Karpas-422 (cell line): Measurements from ENCODE around the gene PPP1R15A. TPM values are rescaled to one million over a fixed set of nuclear protein-coding genes. Genes with fewer than 3 reads are reported as not detected.
"Not testable (repeated sequence)": the region's sequence is repeated elsewhere in the genome, so short reads cannot be mapped to it uniquely, and the experiment has no call there.

Experiments used
- DNase-seq: peaks from one replicate; pipeline ENCODE4 v3.0.0-alpha.2; 2015
- H2AFZ ChIP-seq: fragments of 200-600 bp; sonication (generic); 2 replicates; pipeline ENCODE4 v1.6.1; 2014; ENCODE audit warnings: antibody characterized with exemption, low read length, mixed read lengths
- H3K27ac ChIP-seq: fragments of 200-600 bp; sonication (generic); 2 replicates; pipeline ENCODE4 v1.5.1; 2014; ENCODE audit warnings: mild to moderate bottlenecking, low read length, moderate library complexity
- H3K27me3 ChIP-seq: fragments of 200-600 bp; sonication (generic); 2 replicates; pipeline ENCODE4 v1.6.1; 2014; ENCODE audit warnings: low read length, mixed read lengths
- H3K36me3 ChIP-seq: fragments of 200-600 bp; sonication (generic); 2 replicates; pipeline ENCODE4 v1.6.1; 2014; ENCODE audit warnings: low read length, mixed read lengths; ENCODE audit not compliant: insufficient read depth
- H3K4me1 ChIP-seq: fragments of 200-600 bp; sonication (generic); 2 replicates; pipeline ENCODE4 v1.6.1; 2014; ENCODE audit warnings: mild to moderate bottlenecking, low read length, mixed read lengths
- H3K4me2 ChIP-seq: fragments of 200-600 bp; sonication (generic); 2 replicates; pipeline ENCODE4 v1.6.1; 2014; ENCODE audit warnings: low read length, low read depth, mild to moderate bottlenecking; ENCODE audit not compliant: poor library complexity, severe bottlenecking
- H3K4me3 ChIP-seq: fragments of 200-600 bp; sonication (generic); 2 replicates; pipeline ENCODE4 v1.5.1; 2014; ENCODE audit warnings: mild to moderate bottlenecking, antibody characterized with exemption, low read length, mixed read lengths
- H3K79me2 ChIP-seq: fragments of 200-600 bp; sonication (generic); 2 replicates; pipeline ENCODE4 v1.6.1; 2014; ENCODE audit warnings: mild to moderate bottlenecking, low read length, mixed read lengths
- H3K9ac ChIP-seq: fragments of 200-600 bp; sonication (generic); 2 replicates; pipeline ENCODE4 v1.6.0; 2014; ENCODE audit warnings: low read length
- H3K9me2 ChIP-seq: fragments of 200-600 bp; sonication (generic), shearing (Covaris generic); replicated peaks from 2 replicates; pipeline ENCODE4 v1.6.0; 2014; ENCODE audit warnings: mild to moderate bottlenecking, low read length, moderate library complexity; ENCODE audit not compliant: insufficient read depth
- H3K9me3 ChIP-seq: fragments of 300-700, 200-600 bp; sonication (generic); 2 replicates; pipeline ENCODE4 v1.6.1; 2014; ENCODE audit warnings: low read length, mixed read lengths
- H4K20me1 ChIP-seq: fragments of 200-600 bp; sonication (generic); 2 replicates; pipeline ENCODE4 v1.6.1; 2014; ENCODE audit warnings: mild to moderate bottlenecking, antibody characterized with exemption, low read length, low read depth; ENCODE audit not compliant: insufficient read depth
- total RNA-seq: library from RNA; depleted of rRNA; stranded (reverse); fragments of >200 nt; shearing (Covaris generic); gene quantifications from 2 replicates; pipeline ENCODE4 v1.2.3, GENCODE V29; 2014; ENCODE audit warnings: low replicate concordance

The PPP1R15A gene
- total RNA-seq, 1 experiment from 2014 or later, result 22.6 TPM

GRCh38 chr19:48896191-48896720 lies 24.0 kb downstream of the PPP1R15A start:
- Histone ChIP-seq H2AFZ (no peak overlapping the region), H3K9ac (no peak overlapping the region), H3K36me3 (no peaks in the 10 kb centered on the region), H3K27me3 (no peaks in the 10 kb centered on the region), H3K4me2 (no peak overlapping the region), H3K9me2 (no peaks in the 10 kb centered on the region), H3K4me1 (peaks cover 19% of the 10 kb centered on the region), H3K9me3 (no peaks in the 10 kb centered on the region), H4K20me1 (no peaks in the 10 kb centered on the region), H3K27ac (no peak overlapping the region), H3K79me2 (peaks cover 8% of the 10 kb centered on the region; the same call in 1 of the 2 replicates), H3K4me3 (no peak overlapping the region)
- DNase-seq, result peak; percentile 69

GRCh38 chr19:48897181-48897580 lies 25.0 kb downstream of the PPP1R15A start:
- H3K9ac ChIP-seq, result no peak overlapping the region
- H4K20me1 ChIP-seq, result no peaks in the 10 kb centered on the region
- no peaks in the 10 kb centered on the region for H3K27me3 ChIP-seq
- H3K9me3 ChIP-seq, result no peaks in the 10 kb centered on the region
- H3K79me2 ChIP-seq, result peaks cover 12% of the 10 kb centered on the region; the same call in 1 of the 2 replicates
- peaks cover 13% of the 10 kb centered on the region for H3K4me1 ChIP-seq
- H3K4me3 ChIP-seq, result no peak overlapping the region
- no peaks in the 10 kb centered on the region for H3K9me2 ChIP-seq
- H3K4me2 ChIP-seq, result no peak overlapping the region
- no peak overlapping the region for H3K27ac ChIP-seq
- H3K36me3 ChIP-seq, result no peaks in the 10 kb centered on the region
- H2AFZ ChIP-seq, result no peak overlapping the region
- DNase-seq, result no peak

- not testable (repeated sequence) for H3K4me2 ChIP-seq, H2AFZ ChIP-seq, H3K27ac ChIP-seq, H4K20me1 ChIP-seq, DNase-seq, H3K4me3 ChIP-seq, H3K27me3 ChIP-seq, H3K9ac ChIP-seq, H3K9me3 ChIP-seq, H3K9me2 ChIP-seq, H3K36me3 ChIP-seq
- peaks cover 13% of the 10 kb centered on the region for H3K4me1 ChIP-seq
- H3K79me2 ChIP-seq, result peaks cover 12% of the 10 kb centered on the region; the same call in 1 of the 2 replicates
Observed at GRCh38 chr19:48899386-48899749, 27.1 kb downstream of the PPP1R15A start.

DNA sequence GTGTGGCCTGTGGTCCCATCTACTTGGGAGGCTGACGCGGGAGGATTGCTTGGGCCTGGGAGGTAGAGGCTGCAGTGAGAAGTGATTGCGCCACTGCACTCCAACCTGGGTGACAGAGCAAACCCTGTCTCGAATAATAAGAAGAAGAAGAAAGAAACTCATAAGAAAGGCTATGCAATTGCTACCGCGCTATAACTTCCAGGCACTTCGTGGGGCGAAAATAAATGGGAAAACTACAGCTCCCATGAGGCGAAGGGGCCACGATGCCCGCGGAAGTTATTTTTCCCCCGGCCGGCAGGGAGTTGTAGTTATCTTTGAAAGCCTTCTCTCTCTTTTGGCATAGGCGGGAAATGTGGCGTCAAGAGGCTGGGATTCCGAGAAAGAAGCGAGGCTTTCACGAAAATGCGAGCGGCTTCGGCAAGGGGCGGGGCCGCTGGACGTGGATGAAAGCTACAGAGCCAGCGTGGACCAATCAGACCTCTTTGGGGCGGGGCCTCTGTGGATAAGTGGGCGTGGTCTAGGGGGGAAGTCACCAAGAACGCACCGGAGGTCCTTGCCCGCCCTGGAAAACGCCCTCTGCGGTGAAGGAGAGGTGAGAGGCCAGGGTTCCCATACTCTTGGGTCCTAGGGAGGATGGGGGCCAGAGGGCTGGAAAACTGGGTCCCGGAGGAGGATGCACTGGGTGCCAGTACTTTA lies 27.7 kb downstream of the PPP1R15A start, which contains the start of gene NUCB1:
Gene NUCB1, plus strand, starts transcription at position 532 of the 696 bp plus-strand sequence. CDS start 485 bp downstream, outside the sequence.
- Histone ChIP-seq H2AFZ (peak within 1 kb of the TSS; percentile 58), H3K9me3 (no peaks in the 10 kb centered on the region), H3K9ac (peak within 1 kb of the TSS; percentile 83), H3K79me2 (peaks cover 12% of the 10 kb centered on the region; the same call in 1 of the 2 replicates), H4K20me1 (no peaks in the 10 kb centered on the region), H3K36me3 (peaks cover 2% of the 10 kb centered on the region; the same call in 1 of the 2 replicates), H3K9me2 (no peaks in the 10 kb centered on the region), H3K4me1 (peaks cover 13% of the 10 kb centered on the region), H3K4me2 (peak within 1 kb of the TSS; percentile 78), H3K27me3 (no peaks in the 10 kb centered on the region), H3K27ac (no peak within 1 kb of the TSS), H3K4me3 (peak within 1 kb of the TSS; percentile 81)
- DNase-seq, result peak; percentile 100

GRCh38 chr19:48900477-48901406 lies 28.5 kb downstream of the PPP1R15A start:
- H3K9me3 ChIP-seq, result no peaks in the 10 kb centered on the region
- H3K4me1 ChIP-seq, result peaks cover 13% of the 10 kb centered on the region
- peak overlapping the region; percentile 81 for H3K4me3 ChIP-seq
- H3K4me2 ChIP-seq, result peak overlapping the region; percentile 78
- H3K9ac ChIP-seq, result peak overlapping the region; percentile 83
- H3K79me2 ChIP-seq, result peaks cover 12% of the 10 kb centered on the region; the same call in 1 of the 2 replicates
- H3K27ac ChIP-seq, result no peak overlapping the region
- H4K20me1 ChIP-seq, result no peaks in the 10 kb centered on the region
- peak; percentile 64 for DNase-seq
- H3K27me3 ChIP-seq, result no peaks in the 10 kb centered on the region
- H3K9me2 ChIP-seq, result no peaks in the 10 kb centered on the region
- H2AFZ ChIP-seq, result no peak overlapping the region
- peaks cover 5% of the 10 kb centered on the region; the same call in 1 of the 2 replicates for H3K36me3 ChIP-seq

GRCh38 chr19:48902291-48902690 lies 30.1 kb downstream of the PPP1R15A start:
- H3K27me3 ChIP-seq, DNase-seq, H2AFZ ChIP-seq, H3K9me2 ChIP-seq, H3K9ac ChIP-seq, H3K4me2 ChIP-seq, H3K4me3 ChIP-seq, H3K36me3 ChIP-seq, H3K27ac ChIP-seq, H4K20me1 ChIP-seq, H3K9me3 ChIP-seq: not testable (repeated sequence)
- H3K4me1 ChIP-seq, result peaks cover 13% of the 10 kb centered on the region
- H3K79me2 ChIP-seq, result peaks cover 12% of the 10 kb centered on the region; the same call in 1 of the 2 replicates

- H4K20me1 ChIP-seq, H3K36me3 ChIP-seq, H3K9me2 ChIP-seq, DNase-seq, H3K9me3 ChIP-seq, H2AFZ ChIP-seq, H3K4me3 ChIP-seq, H3K27ac ChIP-seq, H3K27me3 ChIP-seq, H3K4me2 ChIP-seq, H3K9ac ChIP-seq: not testable (repeated sequence)
- Histone ChIP-seq H3K4me1 (peaks cover 13% of the 10 kb centered on the region), H3K79me2 (peaks cover 12% of the 10 kb centered on the region; the same call in 1 of the 2 replicates)
Observed at GRCh38 chr19:48903788-48904187, 31.6 kb downstream of the PPP1R15A start.

DNA sequence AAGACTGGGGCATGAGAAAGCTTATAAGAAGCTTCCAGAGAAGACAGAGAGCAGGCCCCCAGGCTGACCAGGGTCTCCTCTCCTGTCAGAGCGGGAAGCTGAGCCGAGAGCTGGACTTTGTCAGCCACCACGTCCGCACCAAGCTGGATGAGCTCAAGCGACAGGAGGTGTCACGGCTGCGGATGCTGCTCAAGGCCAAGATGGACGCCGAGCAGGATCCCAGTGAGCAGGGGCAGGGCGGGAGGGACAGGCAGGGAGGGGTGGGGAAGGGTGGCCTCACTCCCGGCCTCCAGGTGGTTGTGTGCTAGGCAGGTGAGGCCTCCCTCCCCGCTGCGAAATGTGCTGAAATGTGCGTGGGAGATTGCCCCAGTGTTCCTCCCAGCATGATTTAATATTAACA lies 33.4 kb downstream of the PPP1R15A start:
- no peak overlapping the region for H3K4me3 ChIP-seq
- peaks cover 12% of the 10 kb centered on the region for H3K4me1 ChIP-seq
- no peak overlapping the region for H2AFZ ChIP-seq
- H3K9ac ChIP-seq, result no peak overlapping the region
- peaks cover 8% of the 10 kb centered on the region; the same call in 1 of the 2 replicates for H3K79me2 ChIP-seq
- no peaks in the 10 kb centered on the region for H3K9me2 ChIP-seq
- no peak overlapping the region for H3K4me2 ChIP-seq
- no peak overlapping the region for H3K27ac ChIP-seq
- no peaks in the 10 kb centered on the region for H4K20me1 ChIP-seq
- H3K27me3 ChIP-seq, result no peaks in the 10 kb centered on the region
- peaks cover 7% of the 10 kb centered on the region; the same call in 1 of the 2 replicates for H3K36me3 ChIP-seq
- no peaks in the 10 kb centered on the region for H3K9me3 ChIP-seq
- no peak for DNase-seq
